Type B pancreatic cell (in vitro differentiated cells): ENCODE data around the gene GFI1B. TPM values are rescaled to one million over a fixed set of nuclear protein-coding genes. Genes with fewer than 3 reads are reported as not detected.
A peak's percentile ranks its signal among the peaks of the same experiment; 100 is the strongest.
"Not testable (repeated sequence)": the region's sequence is repeated elsewhere in the genome, so short reads cannot be mapped to it uniquely, and the experiment has no call there.

Source experiments
- DNase-seq: peaks from one replicate; pipeline ENCODE4 v3.0.0; 2021; ENCODE audit warnings: mixed read lengths; ENCODE audit not compliant: unreplicated experiment; ENCODE audit errors: extremely low spot score
- H3K27ac Mint-ChIP-seq: 2 replicates; pipeline ENCODE4 v1.8.0; 2021; ENCODE audit warnings: mild to moderate bottlenecking, mixed read lengths
- H3K27me3 Mint-ChIP-seq: 2 replicates; pipeline ENCODE4 v1.8.0; 2021; ENCODE audit warnings: mixed read lengths
- H3K36me3 Mint-ChIP-seq: 2 replicates; pipeline ENCODE4 v1.8.0; 2021; ENCODE audit warnings: mixed read lengths
- H3K4me1 Mint-ChIP-seq: one replicate; pipeline ENCODE4 v1.8.0; 2021; ENCODE audit warnings: mixed read lengths; ENCODE audit not compliant: unreplicated experiment
- H3K4me3 Mint-ChIP-seq: 2 replicates; pipeline ENCODE4 v1.8.0; 2021; ENCODE audit warnings: mild to moderate bottlenecking, mixed read lengths
- H3K9me3 Mint-ChIP-seq: 2 replicates; pipeline ENCODE4 v1.8.0; 2021; ENCODE audit warnings: mixed read lengths
- microRNA-seq: library from miRNA; unstranded; fragments of <30 nt; microRNA quantifications from one replicate; pipeline ENCODE4, GENCODE V29; 2020
- total RNA-seq: library from RNA; stranded (reverse); gene quantifications from 2 replicates; pipeline ENCODE4 v1.2.1, GENCODE V29; 2021; ENCODE audit warnings: low replicate concordance
- TF ChIP-seq, protein P1 (sequence below): fragments of 200-600 bp; sonication (generic); conservative IDR thresholded peaks from 2 replicates; pipeline ENCODE4 v1.5.0; 2021; ENCODE audit warnings: antibody characterized with exemption, mild to moderate bottlenecking

Gene GFI1B
- total RNA-seq, 1 donor from 2014 or later: not detected

DNA sequence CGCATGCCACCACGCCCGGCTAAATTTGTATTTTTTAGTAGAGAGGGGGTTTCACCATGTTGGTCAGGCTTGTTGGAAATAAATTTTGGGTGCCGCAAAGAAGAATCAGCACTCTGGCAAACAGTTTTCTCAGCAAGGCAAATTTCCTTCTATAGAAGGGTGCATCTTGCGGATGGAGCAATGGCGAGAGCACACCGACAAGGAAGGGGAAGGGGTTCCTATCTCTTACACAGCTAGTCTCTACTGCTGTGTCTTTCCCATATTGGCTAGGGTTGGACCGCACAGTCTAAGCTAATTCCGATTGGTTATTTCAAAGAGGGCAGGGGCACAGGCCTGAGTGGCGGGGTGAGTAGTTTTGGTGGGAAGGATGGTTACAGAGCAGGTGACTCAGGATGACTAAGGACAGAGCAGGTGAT is 53.0 kb downstream of the GFI1B start:
- H3K27ac Mint-ChIP-seq: peak overlapping the region; percentile 99
- H3K27me3 Mint-ChIP-seq: peaks cover 3% of the 10 kb centered on the region
- no peaks in the 10 kb centered on the region for H3K9me3 Mint-ChIP-seq
- peaks cover 32% of the 10 kb centered on the region for H3K36me3 Mint-ChIP-seq
- TF ChIP-seq, protein P1, sequence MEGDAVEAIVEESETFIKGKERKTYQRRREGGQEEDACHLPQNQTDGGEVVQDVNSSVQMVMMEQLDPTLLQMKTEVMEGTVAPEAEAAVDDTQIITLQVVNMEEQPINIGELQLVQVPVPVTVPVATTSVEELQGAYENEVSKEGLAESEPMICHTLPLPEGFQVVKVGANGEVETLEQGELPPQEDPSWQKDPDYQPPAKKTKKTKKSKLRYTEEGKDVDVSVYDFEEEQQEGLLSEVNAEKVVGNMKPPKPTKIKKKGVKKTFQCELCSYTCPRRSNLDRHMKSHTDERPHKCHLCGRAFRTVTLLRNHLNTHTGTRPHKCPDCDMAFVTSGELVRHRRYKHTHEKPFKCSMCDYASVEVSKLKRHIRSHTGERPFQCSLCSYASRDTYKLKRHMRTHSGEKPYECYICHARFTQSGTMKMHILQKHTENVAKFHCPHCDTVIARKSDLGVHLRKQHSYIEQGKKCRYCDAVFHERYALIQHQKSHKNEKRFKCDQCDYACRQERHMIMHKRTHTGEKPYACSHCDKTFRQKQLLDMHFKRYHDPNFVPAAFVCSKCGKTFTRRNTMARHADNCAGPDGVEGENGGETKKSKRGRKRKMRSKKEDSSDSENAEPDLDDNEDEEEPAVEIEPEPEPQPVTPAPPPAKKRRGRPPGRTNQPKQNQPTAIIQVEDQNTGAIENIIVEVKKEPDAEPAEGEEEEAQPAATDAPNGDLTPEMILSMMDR: no peak
- DNase-seq: no peak
- H3K4me1 Mint-ChIP-seq: peaks cover 20% of the 10 kb centered on the region
- peak overlapping the region; percentile 98 for H3K4me3 Mint-ChIP-seq

DNA sequence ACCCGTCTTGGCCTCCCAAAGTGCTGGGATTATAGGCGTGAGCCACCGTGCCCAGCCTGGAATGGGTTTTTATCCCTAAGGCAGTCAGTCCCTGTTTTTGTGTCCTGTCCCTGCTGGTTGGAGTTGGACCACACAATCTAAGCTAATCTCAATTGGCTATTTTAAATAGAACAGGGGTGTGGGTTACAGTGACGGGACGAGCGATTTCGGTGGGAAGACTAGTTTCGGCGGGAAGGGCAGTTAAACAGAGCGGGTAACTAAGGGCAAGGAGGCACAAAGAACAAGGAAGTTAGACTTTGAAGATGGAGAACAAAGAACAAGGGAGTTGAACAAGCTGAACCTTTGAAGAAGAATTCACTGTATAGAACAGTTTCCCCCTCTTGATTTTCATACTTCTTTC is 53.7 kb downstream of the GFI1B start:
- H3K4me1 Mint-ChIP-seq: peaks cover 20% of the 10 kb centered on the region
- no peak overlapping the region for H3K27ac Mint-ChIP-seq
- TF ChIP-seq, protein P1: no peak
- peak overlapping the region; percentile 98 for H3K4me3 Mint-ChIP-seq
- peaks cover 35% of the 10 kb centered on the region for H3K36me3 Mint-ChIP-seq
- peaks cover under 1% of the 10 kb centered on the region for H3K27me3 Mint-ChIP-seq
- no peak for DNase-seq
- no peaks in the 10 kb centered on the region for H3K9me3 Mint-ChIP-seq

DNA sequence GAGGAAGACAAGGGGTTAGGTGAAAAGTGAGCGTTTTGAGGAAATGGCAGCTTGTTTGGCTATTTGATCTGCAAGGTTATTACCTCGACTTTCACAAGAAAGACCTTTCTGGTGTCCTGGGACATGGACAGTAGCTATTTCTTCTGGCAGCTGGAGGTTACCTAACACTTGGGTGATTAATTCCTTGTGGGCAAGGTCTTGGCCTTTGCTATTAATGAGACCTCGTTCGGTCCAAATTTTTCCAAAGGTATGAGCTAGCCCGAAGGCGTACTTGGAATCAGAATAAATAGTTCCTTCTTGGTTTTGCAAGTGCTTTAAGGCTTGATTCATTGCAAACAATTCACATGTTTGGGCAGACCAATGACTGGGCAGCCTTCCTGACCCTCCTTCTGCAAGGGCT is 57.2 kb downstream of the GFI1B start:
- H3K4me3 Mint-ChIP-seq: no peak overlapping the region
- TF ChIP-seq, protein P1: no peak
- peaks cover 24% of the 10 kb centered on the region for H3K4me1 Mint-ChIP-seq
- H3K9me3 Mint-ChIP-seq: no peaks in the 10 kb centered on the region
- peaks cover 46% of the 10 kb centered on the region for H3K36me3 Mint-ChIP-seq
- no peak for DNase-seq
- H3K27ac Mint-ChIP-seq: no peak overlapping the region
- no peaks in the 10 kb centered on the region for H3K27me3 Mint-ChIP-seq

DNA sequence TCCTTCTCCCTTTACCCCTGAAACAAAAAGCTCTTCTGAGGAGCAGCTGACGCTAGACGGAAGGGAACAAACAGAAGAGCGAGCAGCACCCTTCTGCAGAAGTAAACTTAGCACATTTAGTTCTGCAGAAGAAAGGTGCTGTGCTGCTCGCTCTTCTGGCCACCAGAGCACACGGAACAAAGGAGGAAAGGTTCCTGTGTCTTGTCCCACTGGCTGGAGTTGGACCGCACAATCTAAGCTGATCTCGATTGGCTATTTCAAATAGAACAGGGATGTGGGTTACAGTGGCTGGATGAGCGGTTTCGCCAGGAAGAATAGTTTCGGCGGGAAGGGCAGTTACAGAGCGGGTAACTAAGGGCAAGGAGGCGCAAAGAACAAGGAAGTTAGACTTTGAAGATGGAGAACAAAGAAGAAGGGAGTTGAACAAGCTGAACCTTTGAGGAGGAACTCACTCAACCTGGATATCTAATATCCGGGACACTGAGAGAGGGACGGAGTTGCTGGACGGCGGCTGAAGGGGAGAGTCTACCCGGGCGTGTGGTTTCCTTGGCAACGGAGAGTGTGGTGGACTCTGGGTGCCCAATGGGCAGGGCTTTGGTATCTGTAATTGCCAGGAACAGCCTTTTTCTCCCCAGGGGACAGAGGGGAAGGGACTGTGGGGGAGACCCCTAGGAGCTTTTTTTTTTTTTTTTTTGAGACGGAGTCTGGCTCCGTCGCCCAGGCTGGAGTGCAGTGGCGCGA is 59.5 kb downstream of the GFI1B start:
- no peak overlapping the region for H3K4me3 Mint-ChIP-seq
- TF ChIP-seq, protein P1: no peak
- H3K4me1 Mint-ChIP-seq: peaks cover 11% of the 10 kb centered on the region
- no peak for DNase-seq
- H3K27ac Mint-ChIP-seq: no peak overlapping the region
- H3K36me3 Mint-ChIP-seq: peaks cover 37% of the 10 kb centered on the region
- H3K27me3 Mint-ChIP-seq: no peaks in the 10 kb centered on the region
- no peaks in the 10 kb centered on the region for H3K9me3 Mint-ChIP-seq

DNA sequence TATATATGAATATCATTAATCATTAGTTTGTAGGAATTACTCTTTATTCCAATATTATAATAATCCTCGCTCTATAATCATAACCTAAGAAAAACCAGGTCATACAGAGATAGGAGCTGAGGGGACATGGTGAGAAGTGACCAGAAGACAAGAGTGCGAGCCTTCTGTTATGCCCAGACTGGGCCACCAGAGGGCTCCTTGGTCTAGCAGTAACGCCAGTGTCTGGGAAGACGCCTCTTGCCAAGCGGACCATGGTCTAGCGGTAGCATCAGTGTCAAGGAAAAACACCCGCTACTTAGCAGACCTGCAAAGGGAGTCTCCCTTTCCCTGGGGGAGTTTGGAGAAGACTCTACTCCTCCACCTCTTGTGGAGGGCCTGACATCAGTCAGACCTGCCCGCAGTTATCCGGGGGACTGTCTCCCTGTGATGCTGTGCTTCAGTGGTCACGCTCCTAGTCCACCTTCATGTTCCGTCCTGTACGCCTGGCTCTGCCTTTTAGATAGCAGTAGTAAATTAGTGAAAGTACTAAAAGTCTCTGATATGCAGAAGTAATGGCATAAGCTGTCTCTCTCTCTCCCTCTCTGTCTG is 62.5 kb downstream of the GFI1B start:
- H3K27ac Mint-ChIP-seq, DNase-seq, H3K27me3 Mint-ChIP-seq, H3K4me1 Mint-ChIP-seq, H3K4me3 Mint-ChIP-seq, H3K9me3 Mint-ChIP-seq: not testable (repeated sequence)
- TF ChIP-seq, protein P1: peak; percentile 75
- H3K36me3 Mint-ChIP-seq: peaks cover 33% of the 10 kb centered on the region

Small RNAs within 50 kb of the gene (microRNA-seq; reads per million reads assigned to microRNA genes)
- gene MIR548AW: 0.83 reads per million

Other genes with a start within 250 kb of the GFI1B start
- gene AK8, start 100.4 kb upstream of the GFI1B start, total RNA-seq: 4.6 and 5.5 TPM in 2 replicates
- 5.2 and 8.3 TPM in 2 replicates for gene SPACA9, start 99.8 kb upstream of the GFI1B start, total RNA-seq
- 46.0 and 58.9 TPM in 2 replicates for gene TSC1, start 34.1 kb upstream of the GFI1B start, total RNA-seq
- 64.3 and 83.6 TPM in 2 replicates for gene GTF3C5, start 52.3 kb downstream of the GFI1B start, total RNA-seq
- 4.5 and 4.9 TPM in 2 replicates for gene CEL, start 83.3 kb downstream of the GFI1B start, total RNA-seq
- 64.8 and 86.3 TPM in 2 replicates for gene RALGDS, start 142.5 kb downstream of the GFI1B start, total RNA-seq
- gene GBGT1, start 185.2 kb downstream of the GFI1B start, total RNA-seq: 21.0 and 54.9 TPM in 2 replicates
- gene OBP2B, start 230.6 kb downstream of the GFI1B start, total RNA-seq: not detected in 2 replicates